K562 (cell line): ENCODE measurements around the gene GPATCH2L. TPM values are rescaled to one million over a fixed set of nuclear protein-coding genes. Genes with fewer than 3 reads are reported as not detected.

ENCODE experiments used
- ETV1 ChIP-seq: fragments of 450-650 bp; conservative IDR thresholded peaks from 2 replicates; pipeline ENCODE4 v1.6.1; 2016; ENCODE audit warnings: missing genetic modification characterization, control low read depth, low read depth, missing compliant biosample characterization
- FOXK1 ChIP-seq: sonication (generic); formaldehyde crosslinking; IDR thresholded peaks from 2 replicates; pipeline ENCODE4 v1.8.0; 2022; ENCODE audit warnings: missing genetic modification reagents, mild to moderate bottlenecking, borderline replicate concordance
- GABPB1 ChIP-seq: sonication (generic); formaldehyde crosslinking; IDR thresholded peaks from 2 replicates; pipeline ENCODE4 v1.8.0; 2022; ENCODE audit warnings: mild to moderate bottlenecking, missing genetic modification reagents
- GTF3C2 ChIP-seq: IDR thresholded peaks from 3 replicates; pipeline ENCODE4 v1.6.1; 2011; ENCODE audit warnings: borderline replicate concordance, mild to moderate bottlenecking, moderate library complexity; ENCODE audit not compliant: insufficient read length; ENCODE audit errors: extremely low read depth
- MIER1 ChIP-seq: fragments of 450-650 bp; IDR thresholded peaks from 2 replicates; pipeline ENCODE4 v1.6.1; 2016; ENCODE audit warnings: antibody characterized with exemption, mild to moderate bottlenecking, low read depth
- NFIC ChIP-seq: fragments of 450-650 bp; IDR thresholded peaks from 2 replicates; pipeline ENCODE4 v1.6.1; 2017; ENCODE audit warnings: mild to moderate bottlenecking, inconsistent platforms
- NR2C2 ChIP-seq, 2 experiments: fragments of 200-800 bp in 1 of 2; sonication (Bioruptor generic) in 1 of 2; sonication (generic) in 1 of 2; formaldehyde crosslinking in 1 of 2; IDR thresholded peaks; 2 replicates each; pipeline versions ENCODE4 v1.6.1 to v1.8.0; 2016 to 2022; ENCODE audit warnings: mild to moderate bottlenecking in 1 of 2, missing compliant biosample characterization in 1 of 2, missing genetic modification characterization in 1 of 2, missing genetic modification reagents in 1 of 2
- NR3C1 ChIP-seq: sonication (generic); formaldehyde crosslinking; IDR thresholded peaks from 2 replicates; pipeline ENCODE4 v1.8.1; 2022; ENCODE audit warnings: missing genetic modification reagents
- PHB2 ChIP-seq: fragments of 450-650 bp; IDR thresholded peaks from 2 replicates; pipeline ENCODE4 v1.6.1; 2017; ENCODE audit warnings: low read depth
- PRDM10 ChIP-seq: fragments of 450-650 bp; IDR thresholded peaks from 2 replicates; pipeline ENCODE4 v1.6.1; 2018; ENCODE audit not compliant: partially characterized antibody
- SOX6 ChIP-seq: fragments of 450-650 bp; IDR thresholded peaks from 2 replicates; pipeline ENCODE4 v1.6.1; 2014; ENCODE audit warnings: mild to moderate bottlenecking
- TBP ChIP-seq: optimal IDR thresholded peaks from 2 replicates; pipeline ENCODE3; 2011; ENCODE audit warnings: low read depth, low read length, improper control_type of control experiment
- TSC22D4 ChIP-seq: fragments of 450-650 bp; IDR thresholded peaks from 2 replicates; pipeline ENCODE4 v1.6.1; 2016; ENCODE audit warnings: missing genetic modification characterization, missing biosample characterization, control low read depth
- ZBTB17 ChIP-seq: fragments of 450-650 bp; formaldehyde crosslinking; IDR thresholded peaks from 2 replicates; pipeline ENCODE4 v1.4.0; 2020; ENCODE audit warnings: mild to moderate bottlenecking
- ZNF354B ChIP-seq: fragments of 250-450 bp; sonication (Bioruptor Pico); IDR thresholded peaks from 2 replicates; pipeline ENCODE4 v1.4.0; 2020
- polyA plus RNA-seq, 8 experiments: library from polyadenylated mRNA; depleted of rRNA in 4 of 8; stranded (reverse) in 5 of 8; unstranded in 3 of 8; fragments of >200 nt; fragmentation: Nextera tagmentation in 2 of 8; fragmentation: Illumina TruSeq in 1 of 8; extraction: Ambion mirVana in 2 of 8; extraction: Trizol in 1 of 8; gene quantifications; 2 replicates each; pipeline versions ENCODE4 v1.2.1 to v1.2.3, GENCODE V29; 2011 to 2014; ENCODE audit warnings: inconsistent platforms in 1 of 8, missing spikeins in 1 of 8
- total RNA-seq, 7 experiments: library from RNA; depleted of rRNA in 6 of 7; stranded (reverse); fragments of >200 nt in 6 of 7; fragmentation: Illumina TruSeq in 2 of 7; extraction: Trizol in 2 of 7; gene quantifications; 2 replicates each; pipeline versions ENCODE4 v1.2.1 to v1.2.3, GENCODE V29; 2011 to 2021; ENCODE audit warnings: low replicate concordance in 1 of 7
- TF ChIP-seq, protein P1 (sequence below): fragments of 200-800 bp; sonication (Bioruptor generic); IDR thresholded peaks from 2 replicates; pipeline ENCODE4 v1.6.1; 2017; ENCODE audit warnings: missing genetic modification characterization, missing compliant biosample characterization
- TF ChIP-seq, protein P2 (sequence below): fragments of 450-650 bp; formaldehyde crosslinking; IDR thresholded peaks from 2 replicates; pipeline ENCODE4 v1.4.0; 2020; ENCODE audit warnings: mild to moderate bottlenecking

Gene GPATCH2L
- total and polyA plus RNA-seq, 9 of the 15 experiments (the other 6 are each of a cell fraction or from before 2014, with no cell fraction given): 13.1 to 39.6 (median 20.0) TPM

DNA sequence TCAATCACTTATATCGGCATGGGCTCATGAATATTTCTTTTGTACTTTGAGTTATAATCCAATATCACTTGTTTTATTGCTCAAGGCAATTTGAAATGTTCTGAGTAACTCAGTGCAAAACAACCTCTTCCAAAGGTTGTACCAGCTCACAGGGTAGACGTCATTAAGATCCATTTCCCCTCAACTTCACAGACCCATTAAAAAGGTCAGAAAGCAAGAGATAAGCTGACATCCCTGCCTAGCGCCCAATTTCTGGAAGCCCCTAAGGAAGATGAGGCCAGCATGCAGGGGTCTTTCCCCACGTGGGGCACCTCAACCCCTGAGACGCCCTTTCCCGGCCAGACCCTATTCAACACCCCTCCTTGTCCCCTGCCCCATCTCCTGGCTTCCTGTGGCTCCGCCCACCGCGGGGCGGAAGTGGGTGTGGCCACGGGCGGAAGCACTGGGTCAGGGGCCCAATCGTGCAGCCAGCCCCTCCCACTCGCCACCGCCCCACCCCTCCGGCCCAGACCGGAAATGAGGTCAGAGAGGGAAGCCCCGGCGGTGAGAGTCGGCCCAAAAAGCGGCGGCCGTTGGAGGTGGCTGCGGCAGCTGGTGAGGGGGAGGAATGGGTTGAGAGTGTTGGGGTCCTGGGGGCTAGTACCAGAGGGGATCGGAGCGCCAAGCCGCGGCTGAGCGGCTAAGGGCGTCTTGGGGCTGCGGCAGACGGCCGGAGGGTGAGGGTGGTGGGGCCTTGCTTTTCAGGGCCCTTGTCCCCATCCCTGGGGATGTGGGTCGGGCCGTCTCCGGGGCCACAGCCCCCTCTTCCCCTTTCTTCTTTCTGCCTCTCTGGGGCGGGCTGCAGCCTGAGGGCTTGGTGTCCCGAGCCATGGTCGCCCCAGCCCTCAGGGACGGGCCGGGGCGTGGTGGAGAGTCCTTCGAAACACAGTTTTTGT lies at the start of gene GPATCH2L (continued):
- 0 out of 2 replicates have a peak, but pooled peaks have one; percentile 55 for TF ChIP-seq ETV1
- TF ChIP-seq, protein P1, sequence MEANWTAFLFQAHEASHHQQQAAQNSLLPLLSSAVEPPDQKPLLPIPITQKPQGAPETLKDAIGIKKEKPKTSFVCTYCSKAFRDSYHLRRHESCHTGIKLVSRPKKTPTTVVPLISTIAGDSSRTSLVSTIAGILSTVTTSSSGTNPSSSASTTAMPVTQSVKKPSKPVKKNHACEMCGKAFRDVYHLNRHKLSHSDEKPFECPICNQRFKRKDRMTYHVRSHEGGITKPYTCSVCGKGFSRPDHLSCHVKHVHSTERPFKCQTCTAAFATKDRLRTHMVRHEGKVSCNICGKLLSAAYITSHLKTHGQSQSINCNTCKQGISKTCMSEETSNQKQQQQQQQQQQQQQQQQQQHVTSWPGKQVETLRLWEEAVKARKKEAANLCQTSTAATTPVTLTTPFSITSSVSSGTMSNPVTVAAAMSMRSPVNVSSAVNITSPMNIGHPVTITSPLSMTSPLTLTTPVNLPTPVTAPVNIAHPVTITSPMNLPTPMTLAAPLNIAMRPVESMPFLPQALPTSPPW: peak; percentile 67
- TF ChIP-seq TBP: peak; percentile 43
- no peak for TF ChIP-seq PHB2
- TF ChIP-seq NR2C2 (CRISPR knock-in tag; IDR thresholded peaks at IDR 0.05): no peak
- 0 out of 2 replicates have a peak, but pooled peaks have one; percentile 25 for TF ChIP-seq NR2C2 (tag; IDR thresholded peaks at IDR 0.05)
- no peak for TF ChIP-seq ZNF354B (CRISPR knock-in tag)
- no peak for TF ChIP-seq MIER1
- TF ChIP-seq PRDM10: peak; percentile 63
- peak; percentile 94 for TF ChIP-seq GABPB1 (CRISPR knock-in tag)
- TF ChIP-seq NFIC: 0 out of 2 replicates have a peak, but pooled peaks have one; percentile 9
- TF ChIP-seq GTF3C2: no peak
- no peak for TF ChIP-seq FOXK1 (CRISPR knock-in tag)
- TF ChIP-seq TSC22D4 (tag): no peak
- TF ChIP-seq NR3C1: 0 out of 2 replicates have a peak, but pooled peaks have one; percentile 35
- TF ChIP-seq, protein P2, sequence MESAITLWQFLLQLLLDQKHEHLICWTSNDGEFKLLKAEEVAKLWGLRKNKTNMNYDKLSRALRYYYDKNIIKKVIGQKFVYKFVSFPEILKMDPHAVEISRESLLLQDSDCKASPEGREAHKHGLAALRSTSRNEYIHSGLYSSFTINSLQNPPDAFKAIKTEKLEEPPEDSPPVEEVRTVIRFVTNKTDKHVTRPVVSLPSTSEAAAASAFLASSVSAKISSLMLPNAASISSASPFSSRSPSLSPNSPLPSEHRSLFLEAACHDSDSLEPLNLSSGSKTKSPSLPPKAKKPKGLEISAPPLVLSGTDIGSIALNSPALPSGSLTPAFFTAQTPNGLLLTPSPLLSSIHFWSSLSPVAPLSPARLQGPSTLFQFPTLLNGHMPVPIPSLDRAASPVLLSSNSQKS (CRISPR knock-in tag): no peak
- TF ChIP-seq ZBTB17 (CRISPR knock-in tag): no peak
- TF ChIP-seq SOX6: no peak
